NCI-H69 (cell line): ENCODE data around the gene GET3.
A peak's percentile ranks its signal among the peaks of the same experiment; 100 is the strongest.

Source experiments
- DNase-seq: peaks from one replicate; lab custom pipeline; 2025; lab: John Stamatoyannopoulos, UW

Gene GET3

GRCh38 chr19:12752056-12752781, 14.9 kb downstream of the GET3 start:
- peak; percentile 21 for DNase-seq

GRCh38 chr19:12754465-12755196, 17.3 kb downstream of the GET3 start:
- DNase-seq = no peak

GRCh38 chr19:12756150-12756883, 19.0 kb downstream of the GET3 start:
- no peak for DNase-seq

- DNase-seq = peak; percentile 89
These were observed 20.4 kb downstream of the GET3 start for GRCh38 chr19:12757544-12758274.

GRCh38 chr19:12759686-12760085, 22.4 kb downstream of the GET3 start:
- DNase-seq = no peak

GRCh38 chr19:12763100-12763499, 25.8 kb downstream of the GET3 start:
- DNase-seq = no peak

- DNase-seq = no peak
These were observed 27.4 kb downstream of the GET3 start for GRCh38 chr19:12764698-12765097.

- peak; percentile 92 for DNase-seq
These were observed 28.8 kb downstream of the GET3 start for GRCh38 chr19:12766051-12766521.

GRCh38 chr19:12767150-12767549, 29.9 kb downstream of the GET3 start:
- DNase-seq = no peak

GRCh38 chr19:12767666-12768065, 30.4 kb downstream of the GET3 start:
- DNase-seq = no peak

GRCh38 chr19:12769689-12770088, 32.4 kb downstream of the GET3 start:
- peak; percentile 97 for DNase-seq

GRCh38 chr19:12770922-12771321, 33.6 kb downstream of the GET3 start:
- DNase-seq = no peak

- DNase-seq = no peak
These were observed 35.0 kb downstream of the GET3 start for GRCh38 chr19:12772323-12772722.

- DNase-seq = peak; percentile 30
These were observed 36.3 kb downstream of the GET3 start for GRCh38 chr19:12773571-12773970.

- DNase-seq = peak; percentile 89
These were observed 37.6 kb downstream of the GET3 start, which contains the start of gene HOOK2 for GRCh38 chr19:12774588-12775555. TSS of gene HOOK2 (minus strand) at chr19:12775552. CDS start at chr19:12775449, 103 bp downstream.

GRCh38 chr19:12777217-12778016, 40.1 kb downstream of the GET3 start:
- DNase-seq = peak; percentile 94

GRCh38 chr19:12778017-12778904, 41.0 kb downstream of the GET3 start:
- peak; percentile 97 for DNase-seq

GRCh38 chr19:12778905-12779161, 41.5 kb downstream of the GET3 start:
- DNase-seq = no peak
